Mucosa of descending colon (tissue), 3 donors: ENCODE measurements around the gene IER5. TPM values are rescaled to one million over a fixed set of nuclear protein-coding genes. Genes with fewer than 3 reads are reported as not detected.

ENCODE experiments used
- ATAC-seq: fragments of 200-7000 bp; cut with Tn5 transposase; one replicate; pipeline ENCODE4 v1.9.1; 2020; ENCODE audit warnings: mild to moderate bottlenecking, moderate library complexity
- DNase-seq, 3 donors: peaks; one replicate each; pipeline ENCODE4 v3.0.0-alpha.2; 2020
- H3K36me3 ChIP-seq: fragments of 200-600 bp; one replicate; pipeline ENCODE4 v1.8.0; 2021; ENCODE audit warnings: low read depth, mild to moderate bottlenecking
- H3K4me1 ChIP-seq: fragments of 200-600 bp; one replicate; pipeline ENCODE4 v1.8.0; 2021; ENCODE audit warnings: low read depth, mild to moderate bottlenecking
- H3K4me3 ChIP-seq: fragments of 200-600 bp; one replicate; pipeline ENCODE4 v1.8.0; 2021; ENCODE audit warnings: mild to moderate bottlenecking
- H3K9me3 ChIP-seq: fragments of 200-600 bp; one replicate; pipeline ENCODE4 v1.8.0; 2021; ENCODE audit warnings: mild to moderate bottlenecking
- CTCF ChIP-seq: fragments of 200-600 bp; IDR thresholded peaks from one replicate; pipeline ENCODE4 v1.8.0; 2022; ENCODE audit warnings: antibody characterized with exemption, mild to moderate bottlenecking
- intact Hi-C, 2 donors: fragments of 100-400 bp; cut with DNase I in 1 of 2; cut with micrococcal nuclease in 1 of 2; formaldehyde crosslinking; loops; one replicate each; pipeline versions ENCODE4 v1.11.0 to v1.11.1; 2022; cut with DNase I, micrococcal nuclease
- total RNA-seq, 3 donors: library from RNA; stranded (reverse); fragmentation: NEBNext Ultra II Directional in 2 of 3; extraction: Animal tissue kit (Norgen Biotek cat#: 25700) in 2 of 3; gene quantifications; one replicate each; pipeline versions ENCODE4 v1.2.1 to v1.2.4, GENCODE V29; 2021 to 2023
- donor health status: DM: no; HTN: no; CAD: no; lungs with moderate emphysema.
- donor health status: DM: no; HTN: no; CAD: no.
- donor health status: DM: no; HTN: yes; CAD: no.

The IER5 gene
- total RNA-seq, 3 donors from 2014 or later = 15.4 to 16.7 (median 16.4) TPM

- ATAC-seq (no peak), DNase-seq (no peak)
- intact Hi-C loops = no loop called here
- no peaks in the 10 kb centered on the region for H3K36me3 ChIP-seq
- no peak for TF ChIP-seq CTCF
- H3K4me1 ChIP-seq = no peaks in the 10 kb centered on the region
- H3K4me3 ChIP-seq = no peak overlapping the region
- no peaks in the 10 kb centered on the region for H3K9me3 ChIP-seq
These were observed 14.9 kb upstream of the IER5 start for GRCh38 chr1:181073638-181074037.

- H3K36me3 ChIP-seq = no peaks in the 10 kb centered on the region
- intact Hi-C loops = no loop called here
- no peak for TF ChIP-seq CTCF
- H3K4me3 ChIP-seq = no peak overlapping the region
- ATAC-seq (no peak), DNase-seq (no peak)
- H3K9me3 ChIP-seq = no peaks in the 10 kb centered on the region
- no peaks in the 10 kb centered on the region for H3K4me1 ChIP-seq
These were observed 12.6 kb upstream of the IER5 start for GRCh38 chr1:181075766-181076350.

- Histone ChIP-seq H3K4me3 (no peak overlapping the region), H3K36me3 (no peaks in the 10 kb centered on the region), H3K9me3 (no peaks in the 10 kb centered on the region), H3K4me1 (no peaks in the 10 kb centered on the region)
- intact Hi-C loops = no loop called here
- ATAC-seq (no peak), DNase-seq (no peak)
- TF ChIP-seq CTCF = no peak
These were observed 11.6 kb upstream of the IER5 start for GRCh38 chr1:181076852-181077251.

- ATAC-seq (no peak), DNase-seq (no peak)
- intact Hi-C loops = no loop called here
- H3K9me3 ChIP-seq = no peaks in the 10 kb centered on the region
- no peak overlapping the region for H3K4me3 ChIP-seq
- H3K36me3 ChIP-seq = no peaks in the 10 kb centered on the region
- no peaks in the 10 kb centered on the region for H3K4me1 ChIP-seq
- TF ChIP-seq CTCF = no peak
These were observed 10.8 kb upstream of the IER5 start for GRCh38 chr1:181077576-181078242.

- intact Hi-C loops = no loop called here
- TF ChIP-seq CTCF = no peak
- H3K4me1 ChIP-seq = no peaks in the 10 kb centered on the region
- H3K9me3 ChIP-seq = no peaks in the 10 kb centered on the region
- H3K4me3 ChIP-seq = no peak overlapping the region
- ATAC-seq = no peak
- no peak for DNase-seq
- H3K36me3 ChIP-seq = no peaks in the 10 kb centered on the region
These were observed 9.1 kb upstream of the IER5 start for GRCh38 chr1:181079382-181079781.
